K562 (cell line): ENCODE measurements around the gene PPP4C. TPM values are rescaled to one million over a fixed set of nuclear protein-coding genes. Genes with fewer than 3 reads are reported as not detected.

Experiments used
- BCL6 ChIP-seq: fragments of 250-450 bp; sonication (Bioruptor Pico); IDR thresholded peaks from 2 replicates; pipeline ENCODE4 v1.4.0; 2020
- BCOR ChIP-seq: fragments of 450-650 bp; IDR thresholded peaks from 2 replicates; pipeline ENCODE4 v1.6.1; 2016
- BRD9 ChIP-seq: fragments of 450-650 bp; IDR thresholded peaks from 2 replicates; pipeline ENCODE4 v1.6.1; 2018; ENCODE audit warnings: low read depth; ENCODE audit not compliant: partially characterized antibody
- CHD4 ChIP-seq: fragments of 200-600 bp; sonication (generic); IDR thresholded peaks from 3 replicates; pipeline ENCODE4 v1.6.1; 2012; ENCODE audit warnings: low read depth, mild to moderate bottlenecking, mixed read lengths, low read length, inconsistent platforms; ENCODE audit not compliant: insufficient read depth, insufficient replicate concordance, poor library complexity, severe bottlenecking
- CREB1 ChIP-seq, 2 experiments: sonication (generic) in 1 of 2; formaldehyde crosslinking in 1 of 2; IDR thresholded peaks; 2 replicates each; pipeline versions ENCODE4 v1.6.1 to v1.8.0; 2012 to 2022; ENCODE audit warnings: inconsistent platforms in 1 of 2, mild to moderate bottlenecking in 1 of 2, missing genetic modification reagents in 1 of 2, moderate library complexity in 1 of 2
- DIDO1 ChIP-seq: fragments of 450-650 bp; IDR thresholded peaks from 2 replicates; pipeline ENCODE4 v1.6.1; 2016; ENCODE audit warnings: low read depth, missing biosample characterization, missing genetic modification characterization
- HCFC1 ChIP-seq: IDR thresholded peaks from 2 replicates; pipeline ENCODE4 v1.6.1; 2012; ENCODE audit warnings: low read depth, low read length, improper control_type of control experiment
- HNRNPUL1 ChIP-seq: fragments of 200-400 bp; formaldehyde crosslinking; IDR thresholded peaks from 2 replicates; pipeline ENCODE4 v1.6.1; 2017; ENCODE audit warnings: low read length
- JUND ChIP-seq, 2 experiments: IDR thresholded peaks; 2 replicates in 1 of 2; 3 replicates in 1 of 2; pipeline ENCODE4 v1.6.1; 2011; ENCODE audit warnings: borderline replicate concordance in 2 of 2, low read depth in 2 of 2, low read length in 2 of 2, improper control_type of control experiment in 1 of 2, missing biosample characterization in 1 of 2, missing genetic modification characterization in 1 of 2, missing genetic modification reagents in 1 of 2
- KHSRP ChIP-seq: fragments of 450-650 bp; IDR thresholded peaks from 2 replicates; pipeline ENCODE4 v1.6.1; 2017
- MYBL2 ChIP-seq, 2 experiments: fragments of 450-650 bp in 1 of 2; sonication (generic) in 1 of 2; formaldehyde crosslinking in 1 of 2; IDR thresholded peaks; 2 replicates each; pipeline versions ENCODE4 v1.6.1 to v1.8.1; 2017 to 2022; ENCODE audit warnings: borderline replicate concordance in 1 of 2, inconsistent platforms in 1 of 2, low read depth in 1 of 2, mild to moderate bottlenecking in 1 of 2, missing genetic modification reagents in 1 of 2, moderate library complexity in 1 of 2
- NR2C2 ChIP-seq, 2 experiments: fragments of 200-800 bp in 1 of 2; sonication (Bioruptor generic) in 1 of 2; sonication (generic) in 1 of 2; formaldehyde crosslinking in 1 of 2; IDR thresholded peaks; 2 replicates each; pipeline versions ENCODE4 v1.6.1 to v1.8.0; 2016 to 2022; ENCODE audit warnings: mild to moderate bottlenecking in 1 of 2, missing compliant biosample characterization in 1 of 2, missing genetic modification characterization in 1 of 2, missing genetic modification reagents in 1 of 2
- PRMT5 ChIP-seq: sonication (generic); formaldehyde crosslinking; IDR thresholded peaks from 2 replicates; pipeline ENCODE4 v1.5.0; 2020; ENCODE audit warnings: missing genetic modification reagents
- RBM17 ChIP-seq: fragments of 200-400 bp; formaldehyde crosslinking; IDR thresholded peaks from 2 replicates; pipeline ENCODE4 v1.6.1; 2017; ENCODE audit warnings: low read depth, mild to moderate bottlenecking, low read length, borderline replicate concordance
- SETDB1 ChIP-seq: IDR thresholded peaks from one replicate; pipeline ENCODE4 v1.6.1; 2012; ENCODE audit warnings: low read length, control low read depth, inconsistent platforms
- ZBED1 ChIP-seq: IDR thresholded peaks from 2 replicates; pipeline ENCODE4 v1.6.1; 2014
- ZBTB8A ChIP-seq: fragments of 450-650 bp; IDR thresholded peaks from 2 replicates; pipeline ENCODE4 v1.6.1; 2018; ENCODE audit warnings: mild to moderate bottlenecking, moderate library complexity; ENCODE audit not compliant: partially characterized antibody
- ZC3H8 ChIP-seq: fragments of 450-650 bp; IDR thresholded peaks from 2 replicates; pipeline ENCODE4 v1.6.1; 2017
- ZNF324 ChIP-seq: fragments of 250-450 bp; sonication (Bioruptor Pico); IDR thresholded peaks from 2 replicates; pipeline ENCODE4 v1.4.0; 2020; ENCODE audit warnings: mild to moderate bottlenecking
- ZNF347 ChIP-seq: fragments of 450-650 bp; formaldehyde crosslinking; IDR thresholded peaks from 2 replicates; pipeline ENCODE4 v1.4.0; 2020; ENCODE audit warnings: low read depth, mild to moderate bottlenecking, moderate library complexity
- ZNF551 ChIP-seq: fragments of 250-450 bp; sonication (Bioruptor Pico); IDR thresholded peaks from 2 replicates; pipeline ENCODE4 v1.5.0; 2021; ENCODE audit warnings: mild to moderate bottlenecking, moderate library complexity
- ZNF830 ChIP-seq: fragments of 250-450 bp; sonication (Bioruptor Pico); IDR thresholded peaks from 2 replicates; pipeline ENCODE4 v1.5.0; 2021; ENCODE audit warnings: mild to moderate bottlenecking
- polyA plus RNA-seq, 8 experiments: library from polyadenylated mRNA; depleted of rRNA in 4 of 8; stranded (reverse) in 5 of 8; unstranded in 3 of 8; fragments of >200 nt; fragmentation: Nextera tagmentation in 2 of 8; fragmentation: Illumina TruSeq in 1 of 8; extraction: Ambion mirVana in 2 of 8; extraction: Trizol in 1 of 8; gene quantifications; 2 replicates each; pipeline versions ENCODE4 v1.2.1 to v1.2.3, GENCODE V29; 2011 to 2014; ENCODE audit warnings: inconsistent platforms in 1 of 8, missing spikeins in 1 of 8
- total RNA-seq, 7 experiments: library from RNA; depleted of rRNA in 6 of 7; stranded (reverse); fragments of >200 nt in 6 of 7; fragmentation: Illumina TruSeq in 2 of 7; extraction: Trizol in 2 of 7; gene quantifications; 2 replicates each; pipeline versions ENCODE4 v1.2.1 to v1.2.3, GENCODE V29; 2011 to 2021; ENCODE audit warnings: low replicate concordance in 1 of 7
- TF ChIP-seq, protein P1 (sequence below): fragments of 450-650 bp; IDR thresholded peaks from 2 replicates; pipeline ENCODE4 v1.6.1; 2017; ENCODE audit warnings: mild to moderate bottlenecking, moderate library complexity
- TF ChIP-seq, protein P2 (sequence below): sonication (generic); formaldehyde crosslinking; IDR thresholded peaks from 2 replicates; pipeline ENCODE4 v1.5.0; 2020; ENCODE audit warnings: missing genetic modification reagents
- TF ChIP-seq, protein P3 (sequence below), 3 experiments: fragments of 200-800 bp in 1 of 3; sonication (Bioruptor generic) in 1 of 3; sonication (generic) in 1 of 3; formaldehyde crosslinking in 1 of 3; IDR thresholded peaks; 2 replicates each; pipeline versions ENCODE4 v1.6.1 to v1.8.0; 2016 to 2022; ENCODE audit warnings: mild to moderate bottlenecking in 2 of 3, missing compliant biosample characterization in 2 of 3, missing genetic modification characterization in 2 of 3, missing genetic modification reagents in 1 of 3

PPP4C gene
- total and polyA plus RNA-seq, 9 of the 15 experiments (the other 6 are each of a cell fraction or from before 2014, with no cell fraction given), result 3.5 to 183 (median 131) TPM

DNA sequence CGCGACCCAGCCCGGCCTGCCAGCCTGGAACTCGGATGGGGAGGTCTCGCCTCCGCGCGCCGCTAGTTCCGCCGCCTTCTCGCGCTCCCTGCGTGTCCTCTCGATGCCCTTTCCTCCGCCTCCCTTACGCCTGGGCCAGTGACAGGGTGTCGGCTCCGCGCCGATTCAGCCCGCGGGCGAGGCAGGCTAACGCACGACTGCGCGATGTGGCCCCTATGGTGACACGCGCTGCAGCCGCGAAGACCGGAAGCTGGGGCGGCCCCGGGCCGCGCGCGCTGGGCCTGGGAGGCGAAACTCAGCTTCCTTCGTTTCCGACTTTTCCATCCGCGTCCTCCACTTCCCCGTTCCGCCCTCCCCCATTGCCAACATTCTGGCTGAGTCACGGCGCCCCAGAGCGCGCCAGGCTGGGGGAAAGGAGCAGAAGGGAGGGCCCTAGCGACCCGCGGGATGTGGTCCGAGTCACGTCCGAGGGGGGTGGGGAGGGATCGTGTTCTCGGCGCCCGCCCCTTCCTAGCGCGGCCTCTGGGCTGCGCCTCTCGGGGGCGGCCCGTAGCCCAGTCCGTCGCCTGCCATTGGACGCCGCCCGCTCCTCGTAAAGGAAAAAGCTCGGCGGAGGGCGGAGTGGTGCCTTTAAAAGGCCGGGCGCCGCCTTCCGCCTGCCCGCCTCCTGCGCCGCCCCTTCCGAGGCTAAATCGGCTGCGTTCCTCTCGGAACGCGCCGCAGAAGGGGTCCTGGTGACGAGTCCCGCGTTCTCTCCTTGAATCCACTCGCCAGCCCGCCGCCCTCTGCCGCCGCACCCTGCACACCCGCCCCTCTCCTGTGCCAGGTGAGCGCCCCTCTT, 10.5 kb upstream of the PPP4C start, which contains the start of gene ALDOA (continued):
- TF ChIP-seq, protein P1, sequence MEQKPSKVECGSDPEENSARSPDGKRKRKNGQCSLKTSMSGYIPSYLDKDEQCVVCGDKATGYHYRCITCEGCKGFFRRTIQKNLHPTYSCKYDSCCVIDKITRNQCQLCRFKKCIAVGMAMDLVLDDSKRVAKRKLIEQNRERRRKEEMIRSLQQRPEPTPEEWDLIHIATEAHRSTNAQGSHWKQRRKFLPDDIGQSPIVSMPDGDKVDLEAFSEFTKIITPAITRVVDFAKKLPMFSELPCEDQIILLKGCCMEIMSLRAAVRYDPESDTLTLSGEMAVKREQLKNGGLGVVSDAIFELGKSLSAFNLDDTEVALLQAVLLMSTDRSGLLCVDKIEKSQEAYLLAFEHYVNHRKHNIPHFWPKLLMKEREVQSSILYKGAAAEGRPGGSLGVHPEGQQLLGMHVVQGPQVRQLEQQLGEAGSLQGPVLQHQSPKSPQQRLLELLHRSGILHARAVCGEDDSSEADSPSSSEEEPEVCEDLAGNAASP, result no peak
- TF ChIP-seq BCL6 (CRISPR knock-in tag) (no peak), ZBTB8A (no peak), ZBED1 (peak; percentile 74; the same call in 1 of the 2 replicates), NR2C2 (CRISPR knock-in tag; IDR thresholded peaks at IDR 0.05) (peak; percentile 81), NR2C2 (tag; IDR thresholded peaks at IDR 0.05) (peak; percentile 73), CHD4 (no peak), CREB1 (IDR thresholded peaks at IDR 0.05) (peak; percentile 79), CREB1 (CRISPR knock-in tag; IDR thresholded peaks at IDR 0.05) (peak; percentile 86), BRD9 (peak; percentile 78), SETDB1 (no peak), RBM17 (no peak), MYBL2 (IDR thresholded peaks at IDR 0.05; ENCODE audit: low read depth) (no peak), MYBL2 (CRISPR knock-in tag; IDR thresholded peaks at IDR 0.05; ENCODE audit: borderline replicate concordance) (no peak), ZNF324 (CRISPR knock-in tag) (no peak), PRMT5 (no peak), HCFC1 (no peak), ZNF830 (CRISPR knock-in tag) (peak; percentile 65; the same call in 1 of the 2 replicates), KHSRP (no peak), ZNF551 (CRISPR knock-in tag) (no peak), DIDO1 (no peak), JUND (IDR thresholded peaks at IDR 0.05; ENCODE audit: borderline replicate concordance, low read depth, low read length) (peak; percentile 86), JUND (tag; IDR thresholded peaks at IDR 0.05; ENCODE audit: borderline replicate concordance, low read depth, low read length) (peak; percentile 77; the same call in 1 of the 3 replicates), ZC3H8 (0 out of 2 replicates have a peak, but pooled peaks have one; percentile 19), HNRNPUL1 (no peak), ZNF347 (CRISPR knock-in tag) (no peak), BCOR (0 out of 2 replicates have a peak, but pooled peaks have one; percentile 44)
- TF ChIP-seq, protein P2, sequence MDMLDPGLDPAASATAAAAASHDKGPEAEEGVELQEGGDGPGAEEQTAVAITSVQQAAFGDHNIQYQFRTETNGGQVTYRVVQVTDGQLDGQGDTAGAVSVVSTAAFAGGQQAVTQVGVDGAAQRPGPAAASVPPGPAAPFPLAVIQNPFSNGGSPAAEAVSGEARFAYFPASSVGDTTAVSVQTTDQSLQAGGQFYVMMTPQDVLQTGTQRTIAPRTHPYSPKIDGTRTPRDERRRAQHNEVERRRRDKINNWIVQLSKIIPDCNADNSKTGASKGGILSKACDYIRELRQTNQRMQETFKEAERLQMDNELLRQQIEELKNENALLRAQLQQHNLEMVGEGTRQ (CRISPR knock-in tag), result no peak
- TF ChIP-seq, protein P3, sequence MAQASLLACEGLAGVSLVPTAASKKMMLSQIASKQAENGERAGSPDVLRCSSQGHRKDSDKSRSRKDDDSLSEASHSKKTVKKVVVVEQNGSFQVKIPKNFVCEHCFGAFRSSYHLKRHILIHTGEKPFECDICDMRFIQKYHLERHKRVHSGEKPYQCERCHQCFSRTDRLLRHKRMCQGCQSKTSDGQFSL (CRISPR knock-in tag; IDR thresholded peaks at IDR 0.05), result no peak
- TF ChIP-seq, protein P3 (tag; IDR thresholded peaks at IDR 0.05), result no peak
